Neural crest cell (in vitro differentiated cells): Measurements from ENCODE around the gene NRXN3. TPM values are rescaled to one million over a fixed set of nuclear protein-coding genes. Genes with fewer than 3 reads are reported as not detected.

ENCODE experiments used
- DNase-seq: peaks from one replicate; pipeline ENCODE4 v3.0.0; 2021; ENCODE audit warnings: low read depth, mixed read lengths, low spot score
- H3K27ac Mint-ChIP-seq: one replicate; pipeline ENCODE4 v1.8.0; 2021; ENCODE audit warnings: mild to moderate bottlenecking, mixed read lengths; ENCODE audit not compliant: unreplicated experiment
- H3K27me3 Mint-ChIP-seq: 2 replicates; pipeline ENCODE4 v1.8.0; 2021; ENCODE audit warnings: low read depth, mild to moderate bottlenecking, mixed read lengths
- H3K36me3 Mint-ChIP-seq: 2 replicates; pipeline ENCODE4 v1.8.0; 2021; ENCODE audit warnings: low read depth, mild to moderate bottlenecking, mixed read lengths
- H3K4me1 Mint-ChIP-seq: 2 replicates; pipeline ENCODE4 v1.8.0; 2021; ENCODE audit warnings: mixed read lengths
- H3K4me3 Mint-ChIP-seq: one replicate; pipeline ENCODE4 v1.8.0; 2021; ENCODE audit warnings: mild to moderate bottlenecking, mixed read lengths
- H3K9me3 Mint-ChIP-seq: 2 replicates; pipeline ENCODE4 v1.8.0; 2021; ENCODE audit warnings: mixed read lengths
- CTCF ChIP-seq: fragments of 200-600 bp; sonication (generic); conservative IDR thresholded peaks from 2 replicates; pipeline ENCODE4 v1.5.0; 2021; ENCODE audit warnings: antibody characterized with exemption, mild to moderate bottlenecking
- total RNA-seq: library from RNA; stranded (reverse); gene quantifications from 2 replicates; pipeline ENCODE4 v1.2.1, GENCODE V29; 2021

The NRXN3 gene
- total RNA-seq, 1 donor from 2014 or later: 2.5 TPM

- Mint-ChIP-seq H3K4me3 (no peak overlapping the region), H3K4me1 (no peaks in the 10 kb centered on the region), H3K27ac (no peak overlapping the region), H3K36me3 (no peaks in the 10 kb centered on the region), H3K27me3 (peaks cover 68% of the 10 kb centered on the region), H3K9me3 (no peaks in the 10 kb centered on the region)
- TF ChIP-seq CTCF: no peak
- peak; percentile 49 for DNase-seq
Observed at GRCh38 chr14:78399316-78399889, 229.2 kb downstream of the NRXN3 start.

GRCh38 chr14:78401866-78402265, 231.7 kb downstream of the NRXN3 start:
- no peaks in the 10 kb centered on the region for H3K4me1 Mint-ChIP-seq
- no peaks in the 10 kb centered on the region for H3K36me3 Mint-ChIP-seq
- TF ChIP-seq CTCF: no peak
- H3K27ac Mint-ChIP-seq: no peak overlapping the region
- H3K27me3 Mint-ChIP-seq: peaks cover 74% of the 10 kb centered on the region
- H3K9me3 Mint-ChIP-seq: no peaks in the 10 kb centered on the region
- H3K4me3 Mint-ChIP-seq: no peak overlapping the region
- DNase-seq: no peak

GRCh38 chr14:78403278-78403815, 233.2 kb downstream of the NRXN3 start:
- Mint-ChIP-seq H3K27ac (no peak overlapping the region), H3K9me3 (no peaks in the 10 kb centered on the region), H3K4me1 (no peaks in the 10 kb centered on the region), H3K36me3 (no peaks in the 10 kb centered on the region), H3K4me3 (no peak overlapping the region), H3K27me3 (peaks cover 77% of the 10 kb centered on the region)
- no peak for TF ChIP-seq CTCF
- no peak for DNase-seq

- no peak for TF ChIP-seq CTCF
- H3K27ac Mint-ChIP-seq: no peak overlapping the region
- no peak for DNase-seq
- no peak overlapping the region for H3K4me3 Mint-ChIP-seq
- H3K9me3 Mint-ChIP-seq: no peaks in the 10 kb centered on the region
- H3K4me1 Mint-ChIP-seq: no peaks in the 10 kb centered on the region
- peaks cover 65% of the 10 kb centered on the region for H3K27me3 Mint-ChIP-seq
- H3K36me3 Mint-ChIP-seq: no peaks in the 10 kb centered on the region
Observed at GRCh38 chr14:78405079-78405856, 235.1 kb downstream of the NRXN3 start.

GRCh38 chr14:78412475-78412874, 242.3 kb downstream of the NRXN3 start:
- Mint-ChIP-seq H3K9me3 (no peaks in the 10 kb centered on the region), H3K36me3 (no peaks in the 10 kb centered on the region), H3K27ac (no peak overlapping the region), H3K4me3 (no peak overlapping the region), H3K27me3 (peaks cover 37% of the 10 kb centered on the region), H3K4me1 (no peaks in the 10 kb centered on the region)
- no peak for DNase-seq
- no peak for TF ChIP-seq CTCF
